ENCODE measurements around the gene PDGFC. TPM values are rescaled to one million over a fixed set of nuclear protein-coding genes. Genes with fewer than 3 reads are reported as not detected.

Gene PDGFC
- total and polyA plus RNA-seq, 2 donors (not counting 3 experiments of a cell fraction or from before 2014, with no cell fraction given) = 2.7 to 5.3 TPM

DNA sequence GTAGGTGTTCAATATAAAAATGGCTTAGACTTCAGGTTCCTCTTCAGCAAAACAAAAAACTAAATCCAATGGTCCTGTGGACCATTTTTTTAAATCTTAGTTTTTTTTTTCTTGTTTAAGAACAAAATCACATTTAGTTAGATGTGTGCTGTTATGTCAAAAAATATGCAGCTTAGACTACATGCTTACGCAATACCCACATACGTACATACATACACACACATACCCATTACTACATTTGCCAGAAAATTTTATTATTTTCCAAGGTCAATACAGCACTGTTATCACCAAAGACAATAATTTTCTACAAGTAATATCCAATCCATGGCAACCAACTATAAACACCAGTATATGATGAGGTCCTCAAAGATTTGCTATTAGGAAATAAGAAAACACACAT is 144.1 kb downstream of the PDGFC start:
- BruUV-seq (replicated peaks) = no TSS peak
- no peak for DNase-seq (ENCODE audit: low read depth, low spot score)
- ChIA-PET CTCF (no interaction called here), POLR2A (no interaction called here)
- no peak overlapping the region for H3K9ac ChIP-seq (replicated peaks; ENCODE audit: extremely low read depth, insufficient read depth, low read length)
- H3K9me1 ChIP-seq (replicated peaks; ENCODE audit: control insufficient read depth, extremely low read depth, insufficient read depth, low read length) = no peaks in the 10 kb centered on the region
- H3K4me2 ChIP-seq (ENCODE audit: insufficient read depth, low read length) = no peak overlapping the region
- TF ChIP-seq, protein P1, sequence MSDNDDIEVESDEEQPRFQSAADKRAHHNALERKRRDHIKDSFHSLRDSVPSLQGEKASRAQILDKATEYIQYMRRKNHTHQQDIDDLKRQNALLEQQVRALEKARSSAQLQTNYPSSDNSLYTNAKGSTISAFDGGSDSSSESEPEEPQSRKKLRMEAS (IDR thresholded peaks at IDR 0.05; ENCODE audit: insufficient read depth, insufficient read length) = no peak
- no peak for TF ChIP-seq EZH2 (IDR thresholded peaks at IDR 0.05; ENCODE audit: borderline replicate concordance, low read depth, low read length, severe bottlenecking)
- no peak for TF ChIP-seq MYC (IDR thresholded peaks at IDR 0.05; ENCODE audit: low read depth, low read length)
- TF ChIP-seq POLR2A (IDR thresholded peaks at IDR 0.05; ENCODE audit: low read depth, low read length) = no peak
- TF ChIP-seq GATA2 (IDR thresholded peaks at IDR 0.05; ENCODE audit: insufficient read depth, insufficient read length, low read depth, low read length) = no peak
- no peak for TF ChIP-seq POLR2AphosphoS5 (IDR thresholded peaks at IDR 0.05; ENCODE audit: insufficient read depth, low read depth, low read length)
- no peak for TF ChIP-seq FOS (IDR thresholded peaks at IDR 0.05; ENCODE audit: borderline replicate concordance, insufficient read depth, low read length)
- no peak for TF ChIP-seq JUN (IDR thresholded peaks at IDR 0.05; ENCODE audit: borderline replicate concordance, insufficient read depth, insufficient read length, low read depth)
- TF ChIP-seq, protein P2, sequence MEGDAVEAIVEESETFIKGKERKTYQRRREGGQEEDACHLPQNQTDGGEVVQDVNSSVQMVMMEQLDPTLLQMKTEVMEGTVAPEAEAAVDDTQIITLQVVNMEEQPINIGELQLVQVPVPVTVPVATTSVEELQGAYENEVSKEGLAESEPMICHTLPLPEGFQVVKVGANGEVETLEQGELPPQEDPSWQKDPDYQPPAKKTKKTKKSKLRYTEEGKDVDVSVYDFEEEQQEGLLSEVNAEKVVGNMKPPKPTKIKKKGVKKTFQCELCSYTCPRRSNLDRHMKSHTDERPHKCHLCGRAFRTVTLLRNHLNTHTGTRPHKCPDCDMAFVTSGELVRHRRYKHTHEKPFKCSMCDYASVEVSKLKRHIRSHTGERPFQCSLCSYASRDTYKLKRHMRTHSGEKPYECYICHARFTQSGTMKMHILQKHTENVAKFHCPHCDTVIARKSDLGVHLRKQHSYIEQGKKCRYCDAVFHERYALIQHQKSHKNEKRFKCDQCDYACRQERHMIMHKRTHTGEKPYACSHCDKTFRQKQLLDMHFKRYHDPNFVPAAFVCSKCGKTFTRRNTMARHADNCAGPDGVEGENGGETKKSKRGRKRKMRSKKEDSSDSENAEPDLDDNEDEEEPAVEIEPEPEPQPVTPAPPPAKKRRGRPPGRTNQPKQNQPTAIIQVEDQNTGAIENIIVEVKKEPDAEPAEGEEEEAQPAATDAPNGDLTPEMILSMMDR (IDR thresholded peaks at IDR 0.05; ENCODE audit: extremely low read depth in 1 of 2, insufficient read depth in 1 of 2, low read depth in 1 of 2, low read length in 2 of 2) = no peak
- H2AFZ ChIP-seq (ENCODE audit: low read depth, low read length) = no peak overlapping the region
- dilution Hi-C loops (cut with MboI; ENCODE audit: extremely low pct_ligation_motif_present, low sequenced_read_pairs) = no loop called here
- no peaks in the 10 kb centered on the region for H3K27me3 ChIP-seq (ENCODE audit: control insufficient read depth in 2 of 2, insufficient read depth in 2 of 2, low read length in 2 of 2)
- H3K4me3 ChIP-seq (replicated peaks in 1 of 3; ENCODE audit: insufficient read depth in 1 of 3, low read depth in 1 of 3, low read length in 3 of 3) = no peak overlapping the region
- no peaks in the 10 kb centered on the region for H3K9me3 ChIP-seq (replicated peaks; ENCODE audit: control insufficient read depth, insufficient read depth, low read length)
- no peaks in the 10 kb centered on the region for H3K79me2 ChIP-seq (ENCODE audit: control insufficient read depth, insufficient read depth, low read length)
- FAIRE-seq = no peak
- H3K36me3 ChIP-seq (ENCODE audit: control insufficient read depth in 2 of 2, extremely low read depth in 1 of 2, insufficient read depth in 2 of 2, low read length in 2 of 2) = no peaks in the 10 kb centered on the region
- H4K20me1 ChIP-seq (replicated peaks; ENCODE audit: control insufficient read depth, extremely low read depth, insufficient read depth, low read length) = no peaks in the 10 kb centered on the region
- H3K27ac ChIP-seq (ENCODE audit: insufficient read depth, low read depth, low read length) = no peak overlapping the region
- intact Hi-C loops (cut with micrococcal nuclease) = no loop called here
- H3K4me1 ChIP-seq (ENCODE audit: control insufficient read depth, extremely low read depth, insufficient read depth, low read length) = no peaks in the 10 kb centered on the region

Measured in endothelial cell of umbilical vein (primary cell).